Calu3 (cell line): Measurements from ENCODE around the gene MRPL41. TPM values are rescaled to one million over a fixed set of nuclear protein-coding genes. Genes with fewer than 3 reads are reported as not detected.

ENCODE experiments used
- BruUV-seq: library from RNA; stranded (reverse); fragments of 400-500 nt; replicated peaks from 2 replicates; lab custom pipeline; 2021; lab: Mats Ljungman, UMichigan
- CTCF ChIA-PET: fragments of 300-600 bp; sonication (Branson Sonifier 250); formaldehyde crosslinking; loops from one replicate; lab custom pipeline; 2022; ENCODE audit warnings: antibody characterized with exemption; lab: Charles Lee
- DNase-seq: peaks from one replicate; pipeline ENCODE4 v3.0.0; 2022
- H3K27ac Mint-ChIP-seq: one replicate; pipeline ENCODE4 v1.8.0; 2022; ENCODE audit warnings: mixed read lengths; ENCODE audit not compliant: unreplicated experiment
- H3K27me3 Mint-ChIP-seq: one replicate; pipeline ENCODE4 v1.8.0; 2022; ENCODE audit warnings: mixed read lengths; ENCODE audit not compliant: unreplicated experiment
- H3K36me3 Mint-ChIP-seq: one replicate; pipeline ENCODE4 v1.8.0; 2022; ENCODE audit warnings: mild to moderate bottlenecking, moderate library complexity, mixed read lengths; ENCODE audit not compliant: insufficient read depth, unreplicated experiment
- H3K4me1 Mint-ChIP-seq: one replicate; pipeline ENCODE4 v1.8.0; 2022; ENCODE audit warnings: mild to moderate bottlenecking, low read depth, mixed read lengths; ENCODE audit not compliant: unreplicated experiment
- H3K4me3 Mint-ChIP-seq: one replicate; pipeline ENCODE4 v1.8.0; 2022; ENCODE audit warnings: mild to moderate bottlenecking, low read depth, moderate library complexity, mixed read lengths; ENCODE audit not compliant: unreplicated experiment
- H3K9me3 Mint-ChIP-seq: one replicate; pipeline ENCODE4 v1.8.0; 2022; ENCODE audit warnings: low read depth, mixed read lengths; ENCODE audit not compliant: unreplicated experiment
- intact Hi-C: fragments of 100-400 bp; cut with micrococcal nuclease; formaldehyde crosslinking; loops from one replicate; pipeline ENCODE4 v1.10.0; 2022; ENCODE audit not compliant: unreplicated experiment
- total RNA-seq: library from RNA; stranded (reverse); gene quantifications from 2 replicates; pipeline ENCODE4 v1.2.3, GENCODE V29; 2022
- TF ChIP-seq, protein P1 (sequence below): fragments of 200-600 bp; IDR thresholded peaks from one replicate; pipeline ENCODE4 v1.8.0; 2022; ENCODE audit warnings: antibody characterized with exemption; ENCODE audit not compliant: unreplicated experiment

The MRPL41 gene
- total RNA-seq, 1 experiment from 2014 or later: 27.6 TPM

DNA sequence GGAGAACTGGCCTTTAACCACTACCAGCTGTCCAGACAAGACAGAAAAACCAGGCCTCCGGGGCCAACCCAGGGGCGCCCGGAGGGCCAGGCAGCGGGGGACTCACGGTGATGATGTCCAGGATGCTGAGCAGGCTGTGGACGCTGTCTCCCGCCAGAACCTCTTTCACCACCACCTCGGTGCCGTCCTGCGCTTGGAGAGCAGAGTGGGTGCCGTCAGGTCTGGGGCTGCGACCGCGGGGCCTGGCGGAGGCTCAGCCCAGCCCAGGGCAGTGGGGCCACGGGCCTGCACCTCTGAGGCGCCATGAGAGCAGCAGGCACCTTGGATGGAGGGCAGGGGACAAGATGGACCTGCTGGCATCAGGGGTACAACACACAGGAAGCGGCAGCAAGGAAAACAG, 11.1 kb upstream of the MRPL41 start:
- intact Hi-C loops: no loop called here
- Mint-ChIP-seq H3K27me3 (no peaks in the 10 kb centered on the region), H3K9me3 (no peaks in the 10 kb centered on the region), H3K4me3 (no peak overlapping the region), H3K27ac (no peak overlapping the region), H3K36me3 (no peaks in the 10 kb centered on the region), H3K4me1 (no peaks in the 10 kb centered on the region)
- DNase-seq: no peak
- TF ChIP-seq, protein P1, sequence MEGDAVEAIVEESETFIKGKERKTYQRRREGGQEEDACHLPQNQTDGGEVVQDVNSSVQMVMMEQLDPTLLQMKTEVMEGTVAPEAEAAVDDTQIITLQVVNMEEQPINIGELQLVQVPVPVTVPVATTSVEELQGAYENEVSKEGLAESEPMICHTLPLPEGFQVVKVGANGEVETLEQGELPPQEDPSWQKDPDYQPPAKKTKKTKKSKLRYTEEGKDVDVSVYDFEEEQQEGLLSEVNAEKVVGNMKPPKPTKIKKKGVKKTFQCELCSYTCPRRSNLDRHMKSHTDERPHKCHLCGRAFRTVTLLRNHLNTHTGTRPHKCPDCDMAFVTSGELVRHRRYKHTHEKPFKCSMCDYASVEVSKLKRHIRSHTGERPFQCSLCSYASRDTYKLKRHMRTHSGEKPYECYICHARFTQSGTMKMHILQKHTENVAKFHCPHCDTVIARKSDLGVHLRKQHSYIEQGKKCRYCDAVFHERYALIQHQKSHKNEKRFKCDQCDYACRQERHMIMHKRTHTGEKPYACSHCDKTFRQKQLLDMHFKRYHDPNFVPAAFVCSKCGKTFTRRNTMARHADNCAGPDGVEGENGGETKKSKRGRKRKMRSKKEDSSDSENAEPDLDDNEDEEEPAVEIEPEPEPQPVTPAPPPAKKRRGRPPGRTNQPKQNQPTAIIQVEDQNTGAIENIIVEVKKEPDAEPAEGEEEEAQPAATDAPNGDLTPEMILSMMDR: no peak
- BruUV-seq: no TSS peak
- CTCF ChIA-PET: interaction anchor here (0.6 kb wide), 1 partner anchor 27 kb away, joined by 3 read pairs; no protein-coding TSS in a partner anchor

DNA sequence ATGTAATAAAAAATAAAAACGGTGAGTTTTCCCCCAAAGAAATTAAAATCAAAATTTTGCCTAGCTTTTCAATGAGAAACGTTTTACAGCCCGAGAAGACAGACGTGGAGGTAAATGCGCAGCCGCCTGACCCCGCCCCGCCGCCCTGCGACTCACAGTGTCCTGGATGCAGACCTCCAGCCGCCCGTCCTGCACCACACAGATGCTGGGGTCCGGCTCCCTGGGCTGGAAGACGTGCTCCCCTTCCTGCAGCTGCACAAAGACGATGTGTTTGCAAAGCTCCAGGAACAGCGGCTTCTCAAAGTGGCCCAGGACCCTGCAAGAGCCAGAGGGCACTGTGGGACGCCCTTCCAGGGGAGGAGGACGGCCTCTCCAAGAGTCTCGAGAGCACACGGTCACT, 9.2 kb upstream of the MRPL41 start:
- no peaks in the 10 kb centered on the region for H3K36me3 Mint-ChIP-seq
- CTCF ChIA-PET: no interaction called here
- TF ChIP-seq, protein P1: no peak
- no TSS peak for BruUV-seq
- H3K27ac Mint-ChIP-seq: no peak overlapping the region
- intact Hi-C loops: no loop called here
- no peak overlapping the region for H3K4me3 Mint-ChIP-seq
- H3K9me3 Mint-ChIP-seq: peaks cover 2% of the 10 kb centered on the region
- H3K4me1 Mint-ChIP-seq: no peaks in the 10 kb centered on the region
- H3K27me3 Mint-ChIP-seq: no peaks in the 10 kb centered on the region
- no peak for DNase-seq

DNA sequence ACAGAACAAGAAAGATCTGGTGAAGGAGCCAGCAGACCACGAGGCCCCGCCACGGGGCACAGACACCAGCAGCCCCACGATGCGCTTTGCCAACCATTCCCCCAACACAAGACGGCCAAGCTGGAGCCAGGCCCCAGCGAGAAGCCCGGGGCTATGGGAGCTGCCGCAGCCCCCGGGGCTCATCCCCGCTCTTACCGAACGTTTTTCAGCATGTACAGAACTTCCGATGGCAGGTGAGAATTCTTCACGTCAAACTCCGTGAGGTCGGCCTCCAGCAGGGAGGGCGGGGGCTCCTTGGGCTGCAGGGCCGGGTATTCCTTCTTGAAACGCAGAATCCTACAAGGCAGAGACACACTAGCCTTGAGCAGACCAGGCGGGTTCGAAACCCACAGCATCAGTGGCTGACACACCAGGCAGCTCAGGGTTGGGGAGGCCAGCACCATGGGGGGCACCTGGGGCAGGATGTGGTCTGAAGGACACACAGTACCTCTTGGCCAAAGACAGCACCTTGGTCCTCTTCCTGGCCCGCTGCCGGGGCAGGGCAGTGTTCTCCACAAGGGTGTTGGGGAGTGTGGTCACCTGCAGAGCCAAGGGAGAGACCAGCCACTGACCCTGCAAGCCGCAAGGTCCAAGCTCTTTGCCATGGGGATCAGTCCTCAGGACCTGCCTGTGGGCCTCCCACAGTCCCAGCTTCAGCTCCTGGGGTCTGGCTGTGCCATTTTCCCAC, 8.3 kb upstream of the MRPL41 start:
- Mint-ChIP-seq H3K9me3 (peaks cover 2% of the 10 kb centered on the region), H3K36me3 (no peaks in the 10 kb centered on the region), H3K27me3 (no peaks in the 10 kb centered on the region), H3K4me1 (no peaks in the 10 kb centered on the region), H3K27ac (no peak overlapping the region), H3K4me3 (no peak overlapping the region)
- DNase-seq: no peak
- intact Hi-C loops: no loop called here
- no TSS peak for BruUV-seq
- TF ChIP-seq, protein P1: no peak
- CTCF ChIA-PET: interaction anchor here (0.6 kb wide), 1 partner anchor 62 kb away, joined by 5 read pairs; no protein-coding TSS in a partner anchor

- peaks cover 2% of the 10 kb centered on the region for H3K9me3 Mint-ChIP-seq
- CTCF ChIA-PET: interaction anchor here (0.6 kb wide), 1 partner anchor 61 kb away, joined by 5 read pairs; no protein-coding TSS in a partner anchor
- BruUV-seq: no TSS peak
Measured at GRCh38 chr9:137544176-137544760, 7.4 kb upstream of the MRPL41 start.

More at GRCh38 chr9:137544176-137544760, 7.4 kb upstream of the MRPL41 start:
- H3K36me3 Mint-ChIP-seq: no peaks in the 10 kb centered on the region
- no peak overlapping the region for H3K27ac Mint-ChIP-seq
- TF ChIP-seq, protein P1: no peak
- no peaks in the 10 kb centered on the region for H3K4me1 Mint-ChIP-seq
- intact Hi-C loops: no loop called here
- DNase-seq: no peak
- H3K27me3 Mint-ChIP-seq: no peaks in the 10 kb centered on the region
- H3K4me3 Mint-ChIP-seq: no peak overlapping the region
